ENCODE measurements around the gene LIG4.

Gene LIG4

DNA sequence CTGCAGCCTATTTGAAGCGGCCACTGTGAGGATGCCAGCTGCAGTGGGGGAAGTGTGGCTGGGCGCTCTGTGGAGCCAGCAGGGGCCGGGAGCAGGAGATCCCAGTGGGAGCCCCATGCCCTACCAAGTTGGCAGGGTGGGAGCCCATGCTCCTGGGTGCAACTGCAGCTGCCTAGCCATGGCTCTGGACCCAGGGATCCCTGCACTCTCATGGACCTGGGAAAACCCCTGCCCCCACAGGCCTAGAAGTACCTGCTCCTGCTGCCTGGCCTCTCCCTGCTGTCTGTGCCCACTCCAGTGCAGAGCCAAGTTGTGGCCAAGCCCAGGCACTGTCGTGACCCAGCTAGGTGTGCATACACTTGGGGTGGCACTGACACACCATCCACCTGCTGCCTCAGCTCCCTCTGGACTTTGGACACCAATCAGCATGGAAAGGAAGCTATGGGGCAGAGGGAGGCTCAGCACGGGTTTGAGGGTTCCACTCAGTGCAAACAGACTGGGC is 20.9 kb downstream of the LIG4 start:
- DNase-seq (ENCODE audit: low read depth in 2 of 2) = no peak

DNA sequence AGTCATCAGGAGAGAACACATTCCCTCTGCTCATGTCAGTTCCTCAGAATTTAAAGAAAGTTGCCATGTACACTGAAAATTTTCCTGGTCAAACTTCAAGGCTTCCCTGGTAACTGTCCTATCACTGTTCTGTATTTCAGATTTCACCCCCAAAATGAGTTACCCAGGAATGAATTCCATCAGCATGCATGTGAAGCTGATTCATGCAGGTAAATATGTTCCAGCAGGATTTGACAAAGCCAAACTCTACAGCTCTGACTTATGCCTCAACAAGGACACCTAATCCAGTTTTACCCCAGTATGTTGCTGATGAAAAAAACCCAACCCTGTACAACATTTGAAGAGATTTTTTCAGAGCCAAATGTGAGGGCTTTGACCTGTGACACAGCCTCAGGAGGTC is 21.5 kb downstream of the LIG4 start:
- DNase-seq (ENCODE audit: low read depth in 2 of 2) = no peak

- no peak for DNase-seq (ENCODE audit: low read depth in 2 of 2)
These were observed 24.4 kb downstream of the LIG4 start for GRCh38 chr13:108190897-108191296.

DNA sequence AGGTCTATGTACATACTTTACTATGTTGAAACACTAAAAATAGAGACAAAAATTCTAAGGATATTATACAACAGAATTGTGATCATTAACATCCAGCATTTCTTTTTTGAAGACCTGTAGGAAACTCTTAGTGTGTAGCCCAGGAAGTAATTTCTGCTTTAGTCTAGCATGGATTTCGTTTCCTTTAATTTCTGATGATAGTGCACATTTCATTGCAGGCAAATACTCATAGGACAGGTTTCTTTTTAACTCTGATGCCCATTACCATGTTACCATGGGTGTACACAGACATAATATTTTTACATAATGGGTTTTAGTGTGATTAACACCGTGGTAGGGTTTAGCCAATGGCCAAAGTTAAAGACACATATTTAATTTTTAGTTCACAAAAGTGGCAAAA is 27.1 kb downstream of the LIG4 start:
- DNase-seq (ENCODE audit: low read depth in 2 of 2) = no peak

DNA sequence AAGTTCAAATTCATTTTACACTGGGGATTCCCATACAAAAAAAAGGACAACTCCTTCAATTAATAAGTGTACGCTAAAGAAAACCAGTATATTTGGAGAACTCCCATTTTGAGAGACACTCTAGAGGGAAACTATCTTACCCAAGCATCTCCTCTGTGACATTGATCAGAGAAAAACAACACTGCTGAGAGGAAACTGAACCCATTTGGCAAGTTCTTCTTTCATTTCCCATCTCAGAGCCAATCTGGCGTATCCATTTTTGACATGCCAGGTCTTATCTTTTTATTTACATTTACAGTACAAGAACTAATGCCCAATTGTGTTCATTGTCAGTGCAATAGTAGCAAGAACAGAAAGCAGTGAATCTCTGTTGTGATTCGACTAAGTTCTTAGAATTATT is 30.1 kb downstream of the LIG4 start:
- no peak for DNase-seq (ENCODE audit: low read depth in 2 of 2)

DNA sequence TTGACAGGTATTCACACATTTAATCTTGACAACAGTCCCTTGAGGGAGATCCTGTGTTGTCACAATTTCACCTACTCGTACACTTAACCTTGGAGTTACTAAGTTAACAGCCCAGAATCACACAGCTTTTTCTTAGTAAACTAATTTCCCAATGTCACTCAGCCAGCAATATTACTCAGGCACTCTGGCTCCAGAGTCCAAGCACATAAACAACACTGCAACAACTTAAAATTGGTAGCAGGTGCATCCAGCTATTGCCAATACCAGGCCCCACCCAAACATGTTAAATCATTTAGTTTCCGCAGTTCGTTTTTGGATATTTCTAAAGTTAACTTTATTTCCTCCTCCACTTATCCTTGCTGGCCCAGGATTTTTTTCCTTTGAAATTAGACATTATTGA is 32.7 kb downstream of the LIG4 start:
- DNase-seq (ENCODE audit: low read depth in 2 of 2) = no peak

DNA sequence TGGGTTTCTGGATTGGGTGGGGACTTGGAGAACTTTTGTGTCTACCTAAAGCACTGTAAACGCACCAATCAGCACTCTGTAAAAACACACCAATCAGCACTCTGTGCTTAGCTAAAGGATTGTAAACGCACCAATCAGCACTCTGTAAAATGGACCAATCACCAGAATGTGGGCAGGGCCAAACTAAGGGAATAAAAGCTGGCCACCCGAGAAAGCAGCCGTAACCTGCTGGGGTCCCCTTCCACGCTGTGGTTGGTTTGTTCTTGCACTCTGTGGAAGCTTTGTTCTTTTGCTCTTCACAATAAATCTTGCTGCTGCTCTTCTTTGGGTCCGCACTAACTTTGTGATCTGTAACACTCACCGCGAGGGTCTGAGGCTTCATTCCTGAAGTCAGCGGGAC is 37.3 kb downstream of the LIG4 start:
- no peak for DNase-seq (ENCODE audit: low read depth in 2 of 2)

- peak; percentile 33 to 55 for DNase-seq (ENCODE audit: low read depth in 2 of 2)
These were observed 38.6 kb downstream of the LIG4 start for GRCh38 chr13:108176685-108177274.

DNA sequence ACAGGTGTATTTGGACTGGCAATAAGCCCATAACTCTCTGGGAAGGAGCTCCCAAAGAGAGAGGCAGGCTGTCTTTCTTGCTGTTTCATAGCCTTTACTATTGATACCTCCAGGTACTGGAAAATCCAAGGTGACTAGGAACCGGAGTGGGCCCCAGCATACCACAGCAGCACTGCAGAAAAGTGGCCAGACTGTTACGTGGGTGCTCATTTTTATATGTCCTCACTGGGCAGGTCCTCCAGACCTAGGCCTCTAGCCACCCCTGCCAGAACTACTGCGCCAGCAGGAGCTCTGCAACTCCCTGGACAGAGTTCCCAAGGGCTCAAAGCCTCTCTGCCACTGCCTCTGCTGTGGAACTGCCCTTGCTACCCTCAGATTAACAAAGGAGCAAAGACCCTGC is 46.4 kb downstream of the LIG4 start:
- no peak for DNase-seq (ENCODE audit: low read depth in 2 of 2)

GRCh38 chr13:108166078-108166477 is 49.3 kb downstream of the LIG4 start:
- no peak for DNase-seq (ENCODE audit: low read depth in 2 of 2)

- DNase-seq (ENCODE audit: low read depth in 2 of 2) = no peak
These were observed 56.6 kb downstream of the LIG4 start for GRCh38 chr13:108158746-108159145.
